K562 (cell line): ENCODE data around the gene RHCG.

Source experiments
- CBX2 ChIP-seq: fragments of 200-600 bp; sonication (generic); IDR thresholded peaks from one replicate; pipeline ENCODE4 v1.6.1; 2012; ENCODE audit warnings: mild to moderate bottlenecking, low read length, inconsistent platforms; ENCODE audit not compliant: insufficient read depth, poor library complexity, severe bottlenecking
- EP300 ChIP-seq: IDR thresholded peaks from 2 replicates; pipeline ENCODE4 v1.6.1; 2012; ENCODE audit warnings: low read length, improper control_type of control experiment
- FOXK2 ChIP-seq, 2 experiments: fragments of 450-650 bp; IDR thresholded peaks in 1 of 2; conservative IDR thresholded peaks in 1 of 2; 2 replicates each; pipeline ENCODE4 v1.6.1; 2016; ENCODE audit warnings: low read depth in 2 of 2, mild to moderate bottlenecking in 1 of 2
- MAFK ChIP-seq: IDR thresholded peaks from 2 replicates; pipeline ENCODE4 v1.6.1; 2011; ENCODE audit warnings: low read length, improper control_type of control experiment
- MLLT1 ChIP-seq, 2 experiments: fragments of 450-650 bp; IDR thresholded peaks; 2 replicates each; pipeline ENCODE4 v1.6.1; 2016
- NCOR1 ChIP-seq: fragments of 450-650 bp; IDR thresholded peaks from 2 replicates; pipeline ENCODE4 v1.6.1; 2016; ENCODE audit warnings: mild to moderate bottlenecking, moderate library complexity
- POLR3A ChIP-seq: IDR thresholded peaks from 2 replicates; pipeline ENCODE4 v1.6.1; 2011; ENCODE audit warnings: borderline replicate concordance, mild to moderate bottlenecking, moderate library complexity; ENCODE audit not compliant: insufficient read length, insufficient read depth; ENCODE audit errors: extremely low read depth
- RBBP5 ChIP-seq: fragments of 200-600 bp; sonication (generic); IDR thresholded peaks from 2 replicates; pipeline ENCODE4 v1.6.1; 2012; ENCODE audit warnings: borderline replicate concordance, mild to moderate bottlenecking, low read length, control low read depth, inconsistent platforms; ENCODE audit not compliant: insufficient read depth, poor library complexity, severe bottlenecking

GRCh38 chr15:89512631-89513030 is 16.2 kb upstream of the RHCG start:
- TF ChIP-seq POLR3A (no peak), MAFK (no peak), RBBP5 (no peak), EP300 (no peak), CBX2 (no peak), NCOR1 (no peak), MLLT1 (IDR thresholded peaks at IDR 0.05) (no peak), FOXK2 (conservative IDR thresholded peaks at IDR 0.05 in 1 of 2, IDR thresholded peaks at IDR 0.05 in 1 of 2; ENCODE audit: low read depth in 2 of 2) (no peak)
